Panc1 (cell line): ENCODE data around the gene GP9. TPM values are rescaled to one million over a fixed set of nuclear protein-coding genes. Genes with fewer than 3 reads are reported as not detected.

Experiments
- ATAC-seq: fragments of 200-7000 bp; cut with Tn5 transposase; 2 replicates; pipeline ENCODE4 v1.9.1; 2020; ENCODE audit warnings: mild to moderate bottlenecking, moderate library complexity
- BruUV-seq: library from RNA; stranded (reverse); fragments of 400-500 nt; replicated peaks from 2 replicates; lab custom pipeline; 2021; lab: Mats Ljungman, UMichigan
- CTCF ChIA-PET: fragments of 300-600 bp; sonication (Branson Sonifier 250); formaldehyde crosslinking; loops from one replicate; lab custom pipeline; 2022; ENCODE audit warnings: antibody characterized with exemption; lab: Charles Lee
- POLR2A ChIA-PET: fragments of 300-600 bp; sonication (Branson Sonifier 250); formaldehyde crosslinking; loops from one replicate; lab custom pipeline; 2022; ENCODE audit warnings: antibody characterized with exemption; lab: Charles Lee
- DNase-seq: peaks from one replicate; pipeline ENCODE4 v3.0.0-alpha.2; 2010; ENCODE audit warnings: low read depth, low spot score
- H3K27ac ChIP-seq: 2 replicates; pipeline ENCODE4 v1.5.1; 2011; ENCODE audit warnings: mild to moderate bottlenecking, low read length, inconsistent platforms
- H3K27me3 ChIP-seq: fragments of 200-500 bp; sonication (Bioruptor generic); 2 replicates; pipeline ENCODE4 v1.6.0; 2014; ENCODE audit warnings: low read length, inconsistent platforms; ENCODE audit not compliant: control insufficient read depth, insufficient read depth
- H3K36me3 ChIP-seq: fragments of 200-500 bp; sonication (Bioruptor generic); 2 replicates; pipeline ENCODE4 v1.5.1; 2014; ENCODE audit warnings: inconsistent platforms, mild to moderate bottlenecking, low read length, moderate library complexity; ENCODE audit not compliant: control insufficient read depth, insufficient read depth
- H3K4me1 ChIP-seq: 2 replicates; pipeline ENCODE4 v1.5.1; 2011; ENCODE audit warnings: inconsistent platforms, mild to moderate bottlenecking, low read length, moderate library complexity; ENCODE audit not compliant: control insufficient read depth, insufficient read depth
- H3K4me3 ChIP-seq, 2 experiments: 2 replicates each; pipeline ENCODE4 v1.5.1; 2011 to 2012; ENCODE audit warnings: low read depth in 2 of 2, low read length in 2 of 2, mild to moderate bottlenecking in 2 of 2, inconsistent platforms in 1 of 2, moderate library complexity in 1 of 2
- H3K9me3 ChIP-seq: fragments of 200-500 bp; sonication (Bioruptor generic); 2 replicates; pipeline ENCODE4 v1.5.1; 2014; ENCODE audit warnings: low read depth, mild to moderate bottlenecking, inconsistent platforms, low read length, moderate library complexity; ENCODE audit not compliant: control insufficient read depth, insufficient read depth
- CTCF ChIP-seq: fragments of 450-650 bp; IDR thresholded peaks from 2 replicates; pipeline ENCODE4 v1.5.1; 2017; ENCODE audit warnings: mild to moderate bottlenecking
- POLR2AphosphoS5 ChIP-seq: IDR thresholded peaks from 2 replicates; pipeline ENCODE4 v1.6.1; 2012; ENCODE audit warnings: mild to moderate bottlenecking, low read depth, low read length, moderate library complexity
- REST ChIP-seq, 2 experiments: IDR thresholded peaks; 2 replicates each; pipeline ENCODE4 v1.6.1; 2011 to 2012; ENCODE audit warnings: low read depth in 2 of 2, control low read depth in 1 of 2, low read length in 1 of 2, mild to moderate bottlenecking in 1 of 2, moderate library complexity in 1 of 2; ENCODE audit not compliant: insufficient read depth in 1 of 2
- SIN3A ChIP-seq: IDR thresholded peaks from 2 replicates; pipeline ENCODE4 v1.6.1; 2012; ENCODE audit warnings: low read depth, mild to moderate bottlenecking, low read length, moderate library complexity, borderline replicate concordance; ENCODE audit not compliant: insufficient read depth
- TCF7L2 ChIP-seq: IDR thresholded peaks from 2 replicates; pipeline ENCODE4 v1.6.1; 2011; ENCODE audit warnings: mild to moderate bottlenecking, low read depth, low read length, inconsistent platforms
- in situ Hi-C: cut with HindIII; loops from 2 replicates; pipeline ENCODE4 v1.10.0; 2016; ENCODE audit warnings: low sequenced_read_pairs, low pct_unique_long_range_greater_than_20kb
- intact Hi-C: fragments of 100-400 bp; cut with micrococcal nuclease; formaldehyde crosslinking; loops from one replicate; pipeline ENCODE4 v1.10.0; 2022; ENCODE audit not compliant: unreplicated experiment
- total RNA-seq: library from RNA; stranded (reverse); gene quantifications from one replicate; pipeline ENCODE4 v1.2.1, GENCODE V29; 2021; ENCODE audit not compliant: unreplicated experiment

The GP9 gene
- total RNA-seq, 1 experiment from 2014 or later: not detected

- H3K4me3 ChIP-seq: no peak overlapping the region
- no peaks in the 10 kb centered on the region for H3K9me3 ChIP-seq
- CTCF ChIA-PET: interaction anchor here (2.9 kb wide), 1 partner anchor 27 kb away, joined by 11 read pairs; no protein-coding TSS in a partner anchor
- H3K27ac ChIP-seq: no peak overlapping the region
- TF ChIP-seq TCF7L2 (no peak), SIN3A (no peak), POLR2AphosphoS5 (no peak), REST (IDR thresholded peaks at IDR 0.05; ENCODE audit: insufficient read depth in 1 of 2, low read depth in 2 of 2, low read length in 1 of 2) (no peak), CTCF (no peak)
- in situ Hi-C loops: no loop called here
- BruUV-seq: no TSS peak
- no peaks in the 10 kb centered on the region for H3K27me3 ChIP-seq
- ATAC-seq: no peak
- POLR2A ChIA-PET: no interaction called here
- intact Hi-C loops: loop anchor here (10.0 kb wide), 1 partner anchor 220 kb away; the partner anchor contains the start of gene COPG1
- H3K36me3 ChIP-seq: no peaks in the 10 kb centered on the region
- DNase-seq: no peak
- peaks cover 14% of the 10 kb centered on the region for H3K4me1 ChIP-seq
Observed at GRCh38 chr3:129025108-129025507, 35.5 kb upstream of the GP9 start.

GRCh38 chr3:129025691-129026435, 34.7 kb upstream of the GP9 start:
- no peak overlapping the region for H3K4me3 ChIP-seq
- H3K36me3 ChIP-seq: no peaks in the 10 kb centered on the region
- H3K27me3 ChIP-seq: no peaks in the 10 kb centered on the region
- H3K27ac ChIP-seq: no peak overlapping the region
- intact Hi-C loops (loop anchor here (10.0 kb wide), 1 partner anchor 219 kb away; the partner anchor contains the start of gene COPG1), in situ Hi-C loops (no loop called here)
- DNase-seq (no peak), ATAC-seq (no peak)
- ChIA-PET POLR2A (no interaction called here), CTCF (interaction anchor here (0.5 to 2.9 kb wide), 3 partner anchors 22 to 91 kb away, joined by 3 to 12 read pairs (median 11); no protein-coding TSS in a partner anchor)
- TF ChIP-seq REST (IDR thresholded peaks at IDR 0.05; ENCODE audit: insufficient read depth in 1 of 2, low read depth in 2 of 2, low read length in 1 of 2): no peak
- no peak for TF ChIP-seq TCF7L2
- TF ChIP-seq CTCF: no peak
- H3K4me1 ChIP-seq: peaks cover 14% of the 10 kb centered on the region
- no TSS peak for BruUV-seq
- H3K9me3 ChIP-seq: no peaks in the 10 kb centered on the region
